C4-2B (cell line): ENCODE data around the gene PPP1R13L.

Experiments
- ZFX ChIP-seq: fragments of 450-650 bp; IDR thresholded peaks from 2 replicates; pipeline ENCODE4 v1.6.1; 2017
- TF ChIP-seq, protein P1 (sequence below): fragments of 450-650 bp; conservative IDR thresholded peaks from 2 replicates; pipeline ENCODE4 v1.5.1; 2017; ENCODE audit warnings: mild to moderate bottlenecking

DNA sequence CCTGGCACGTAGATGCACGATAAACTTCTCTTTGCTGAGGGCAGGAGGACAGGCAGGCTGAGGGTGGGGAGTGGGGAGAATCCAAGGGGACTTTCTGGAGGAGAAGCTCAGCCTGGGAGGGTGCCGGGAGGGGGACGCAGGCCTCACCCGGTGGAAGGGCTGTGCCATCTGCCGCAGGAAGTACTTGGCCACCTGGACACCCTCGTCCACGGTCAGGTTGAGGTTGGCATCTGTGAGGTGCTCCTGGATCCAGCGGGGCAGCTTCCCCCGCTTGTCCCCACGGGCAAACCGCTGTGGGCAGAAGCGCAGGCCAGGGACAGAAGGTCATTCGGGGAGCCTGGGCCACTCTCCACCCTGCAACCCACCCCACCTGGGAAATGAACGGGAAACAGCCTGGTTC lies 52.8 kb downstream of the PPP1R13L start:
- TF ChIP-seq, protein P1, sequence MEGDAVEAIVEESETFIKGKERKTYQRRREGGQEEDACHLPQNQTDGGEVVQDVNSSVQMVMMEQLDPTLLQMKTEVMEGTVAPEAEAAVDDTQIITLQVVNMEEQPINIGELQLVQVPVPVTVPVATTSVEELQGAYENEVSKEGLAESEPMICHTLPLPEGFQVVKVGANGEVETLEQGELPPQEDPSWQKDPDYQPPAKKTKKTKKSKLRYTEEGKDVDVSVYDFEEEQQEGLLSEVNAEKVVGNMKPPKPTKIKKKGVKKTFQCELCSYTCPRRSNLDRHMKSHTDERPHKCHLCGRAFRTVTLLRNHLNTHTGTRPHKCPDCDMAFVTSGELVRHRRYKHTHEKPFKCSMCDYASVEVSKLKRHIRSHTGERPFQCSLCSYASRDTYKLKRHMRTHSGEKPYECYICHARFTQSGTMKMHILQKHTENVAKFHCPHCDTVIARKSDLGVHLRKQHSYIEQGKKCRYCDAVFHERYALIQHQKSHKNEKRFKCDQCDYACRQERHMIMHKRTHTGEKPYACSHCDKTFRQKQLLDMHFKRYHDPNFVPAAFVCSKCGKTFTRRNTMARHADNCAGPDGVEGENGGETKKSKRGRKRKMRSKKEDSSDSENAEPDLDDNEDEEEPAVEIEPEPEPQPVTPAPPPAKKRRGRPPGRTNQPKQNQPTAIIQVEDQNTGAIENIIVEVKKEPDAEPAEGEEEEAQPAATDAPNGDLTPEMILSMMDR, result no peak
- TF ChIP-seq ZFX, result no peak
